Suprapubic skin (tissue), 4 donors: ENCODE data around the gene SSR4. TPM values are rescaled to one million over a fixed set of nuclear protein-coding genes. Genes with fewer than 3 reads are reported as not detected.
A peak's percentile ranks its signal among the peaks of the same experiment; 100 is the strongest.

Source experiments
- DNase-seq, 2 donors: peaks; one replicate each; pipeline ENCODE4 v3.0.0-alpha.2; 2019; ENCODE audit warnings: low spot score in 2 of 2
- H3K27ac ChIP-seq: fragments of 200-600 bp; sonication (generic); one replicate; pipeline ENCODE4 v1.5.1; 2019
- H3K27me3 ChIP-seq: fragments of 200-600 bp; sonication (generic); one replicate; pipeline ENCODE4 v1.5.1; 2019
- H3K36me3 ChIP-seq: fragments of 200-600 bp; sonication (generic); one replicate; pipeline ENCODE4 v1.5.1; 2019
- H3K4me1 ChIP-seq: fragments of 200-600 bp; sonication (generic); one replicate; pipeline ENCODE4 v1.5.1; 2019
- H3K4me3 ChIP-seq: fragments of 200-600 bp; sonication (generic); one replicate; pipeline ENCODE4 v1.5.1; 2019; ENCODE audit warnings: mild to moderate bottlenecking
- H3K9me3 ChIP-seq: fragments of 200-600 bp; sonication (generic); one replicate; pipeline ENCODE4 v1.5.1; 2019
- EP300 ChIP-seq: sonication (generic); formaldehyde crosslinking; IDR thresholded peaks from one replicate; pipeline ENCODE4 v1.6.1; 2017; ENCODE audit warnings: antibody characterized with exemption
- POLR2A ChIP-seq, 2 donors: fragments of 450-650 bp; IDR thresholded peaks; one replicate each; pipeline ENCODE4 v1.6.1; 2017; ENCODE audit warnings: antibody characterized with exemption in 2 of 2, mild to moderate bottlenecking in 2 of 2, moderate library complexity in 2 of 2
- POLR2AphosphoS5 ChIP-seq, 3 donors: sonication (generic); formaldehyde crosslinking; IDR thresholded peaks; one replicate each; pipeline ENCODE4 v1.6.1; 2017; ENCODE audit warnings: antibody characterized with exemption in 3 of 3
- WGBS: methylation state at CpG from one replicate; pipeline ENCODE4 v1.1.5; 2018; 5-methylcytosine and 5-hydroxymethylcytosine counted together
- total RNA-seq, 4 donors: library from RNA; depleted of rRNA; stranded (reverse); fragments of >200 nt; gene quantifications; one replicate each; pipeline ENCODE4 v1.1.0, GENCODE V29; 2016
- TF ChIP-seq, protein P1 (sequence below), 2 donors: fragments of 200-600 bp in 1 of 2; fragments of 450-650 bp in 1 of 2; sonication (generic) in 1 of 2; IDR thresholded peaks; one replicate each; pipeline ENCODE4 v1.5.1; 2016 to 2019; ENCODE audit warnings: antibody characterized with exemption in 2 of 2, mild to moderate bottlenecking in 1 of 2, moderate library complexity in 1 of 2

The SSR4 gene
- total RNA-seq, 4 donors from 2014 or later = 86.7 to 200 (median 150) TPM

DNA sequence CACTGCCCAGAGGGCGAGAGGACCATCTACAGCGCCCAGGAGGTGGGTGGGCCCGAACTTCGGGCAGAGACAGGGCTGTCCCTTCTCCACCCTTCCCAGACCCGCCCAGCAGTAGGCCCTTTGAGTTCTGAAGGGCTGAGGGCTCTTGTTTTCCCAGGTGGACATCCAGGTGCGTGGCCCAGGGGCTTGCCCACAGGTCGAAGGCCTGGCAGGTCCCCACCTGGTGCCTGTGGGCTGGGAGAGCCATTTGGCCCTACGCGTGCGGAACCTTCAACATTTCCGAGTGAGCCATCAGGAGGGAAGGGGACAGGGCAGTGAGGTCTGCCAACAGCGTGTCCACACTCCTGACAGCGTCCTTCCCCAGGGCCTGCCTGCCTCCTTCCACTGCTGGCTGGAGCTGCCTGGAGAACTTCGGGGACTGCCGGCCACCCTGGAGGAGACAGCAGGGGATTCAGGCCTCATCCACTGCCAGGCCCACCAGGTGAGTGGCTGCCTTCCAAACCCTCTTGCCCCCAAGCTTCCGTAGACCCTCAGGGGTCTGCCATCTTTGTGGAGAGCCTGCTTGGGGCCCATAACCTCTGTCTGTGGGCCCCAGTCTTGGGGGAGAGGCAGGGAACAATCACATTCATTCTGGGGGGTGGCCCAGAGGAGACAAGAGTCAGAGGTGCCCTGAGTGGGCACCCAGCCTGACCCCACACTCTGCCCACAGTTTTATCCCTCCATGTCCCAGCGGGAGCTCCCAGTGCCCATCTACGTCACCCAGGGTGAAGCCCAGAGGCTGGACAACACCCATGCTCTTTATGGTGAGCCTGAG lies 23.7 kb upstream of the SSR4 start:
- TF ChIP-seq, protein P1, sequence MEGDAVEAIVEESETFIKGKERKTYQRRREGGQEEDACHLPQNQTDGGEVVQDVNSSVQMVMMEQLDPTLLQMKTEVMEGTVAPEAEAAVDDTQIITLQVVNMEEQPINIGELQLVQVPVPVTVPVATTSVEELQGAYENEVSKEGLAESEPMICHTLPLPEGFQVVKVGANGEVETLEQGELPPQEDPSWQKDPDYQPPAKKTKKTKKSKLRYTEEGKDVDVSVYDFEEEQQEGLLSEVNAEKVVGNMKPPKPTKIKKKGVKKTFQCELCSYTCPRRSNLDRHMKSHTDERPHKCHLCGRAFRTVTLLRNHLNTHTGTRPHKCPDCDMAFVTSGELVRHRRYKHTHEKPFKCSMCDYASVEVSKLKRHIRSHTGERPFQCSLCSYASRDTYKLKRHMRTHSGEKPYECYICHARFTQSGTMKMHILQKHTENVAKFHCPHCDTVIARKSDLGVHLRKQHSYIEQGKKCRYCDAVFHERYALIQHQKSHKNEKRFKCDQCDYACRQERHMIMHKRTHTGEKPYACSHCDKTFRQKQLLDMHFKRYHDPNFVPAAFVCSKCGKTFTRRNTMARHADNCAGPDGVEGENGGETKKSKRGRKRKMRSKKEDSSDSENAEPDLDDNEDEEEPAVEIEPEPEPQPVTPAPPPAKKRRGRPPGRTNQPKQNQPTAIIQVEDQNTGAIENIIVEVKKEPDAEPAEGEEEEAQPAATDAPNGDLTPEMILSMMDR (IDR thresholded peaks at IDR 0.05) = no peak
- no peak for TF ChIP-seq EP300
- TF ChIP-seq POLR2A (IDR thresholded peaks at IDR 0.05) = no peak
- TF ChIP-seq POLR2AphosphoS5 (IDR thresholded peaks at IDR 0.05) = no peak
- Histone ChIP-seq H3K4me1 (peaks cover 9% of the 10 kb centered on the region), H3K9me3 (no peaks in the 10 kb centered on the region), H3K27ac (no peak overlapping the region), H3K27me3 (no peaks in the 10 kb centered on the region), H3K4me3 (no peak overlapping the region), H3K36me3 (no peaks in the 10 kb centered on the region)
- 86% methylated on average over 8 of the region's 18 CpGs for WGBS
- no peak for DNase-seq

DNA sequence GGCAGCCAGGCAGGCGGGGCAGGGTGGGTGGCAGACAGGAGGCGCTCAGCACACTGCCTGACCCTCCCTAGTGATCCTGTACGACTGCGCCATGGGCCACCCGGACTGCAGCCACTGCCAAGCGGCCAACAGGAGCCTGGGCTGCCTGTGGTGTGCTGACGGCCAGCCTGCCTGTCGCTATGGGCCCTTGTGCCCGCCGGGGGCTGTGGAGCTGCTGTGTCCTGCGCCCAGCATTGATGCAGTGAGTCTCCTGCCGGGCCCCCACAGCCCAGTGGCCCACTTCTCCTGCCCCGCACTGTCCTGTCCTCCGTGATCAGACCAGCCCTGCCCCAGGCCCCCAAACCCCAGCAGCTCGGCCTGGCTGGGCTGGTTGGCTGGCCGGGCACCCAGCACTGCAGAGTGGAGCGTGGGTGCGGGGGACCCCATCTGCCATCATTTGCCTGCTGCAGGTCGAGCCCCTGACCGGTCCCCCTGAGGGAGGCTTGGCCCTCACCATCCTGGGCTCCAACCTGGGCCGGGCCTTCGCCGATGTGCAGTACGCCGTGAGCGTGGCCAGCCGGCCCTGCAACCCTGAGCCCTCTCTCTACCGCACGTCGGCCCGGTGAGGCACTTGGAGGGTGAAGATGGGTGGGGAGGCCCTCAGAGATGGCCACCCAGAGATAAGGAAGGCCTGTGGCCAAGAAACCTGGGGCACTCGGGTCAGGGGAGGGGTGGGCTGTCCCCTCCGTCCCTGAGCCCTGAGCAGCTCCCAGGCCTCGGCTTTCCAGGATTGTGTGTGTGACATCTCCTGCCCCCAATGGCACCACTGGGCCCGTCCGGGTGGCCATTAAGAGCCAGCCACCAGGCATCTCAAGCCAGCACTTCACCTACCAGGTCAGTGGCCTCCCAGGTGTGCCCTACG lies 22.8 kb upstream of the SSR4 start:
- H3K4me1 ChIP-seq = peaks cover under 1% of the 10 kb centered on the region
- no peak overlapping the region for H3K4me3 ChIP-seq
- H3K27ac ChIP-seq = no peak overlapping the region
- TF ChIP-seq POLR2A (IDR thresholded peaks at IDR 0.05) (no peak), POLR2AphosphoS5 (IDR thresholded peaks at IDR 0.05) (no peak), EP300 (no peak)
- TF ChIP-seq, protein P1 (IDR thresholded peaks at IDR 0.05) = no peak
- peak in 1 of 2 donors; percentile 60 for DNase-seq
- H3K9me3 ChIP-seq = no peaks in the 10 kb centered on the region
- 82% methylated on average over 10 of the region's 37 CpGs for WGBS
- no peaks in the 10 kb centered on the region for H3K36me3 ChIP-seq
- H3K27me3 ChIP-seq = no peaks in the 10 kb centered on the region

- no peaks in the 10 kb centered on the region for H3K27me3 ChIP-seq
- H3K4me3 ChIP-seq = no peak overlapping the region
- H3K27ac ChIP-seq = no peak overlapping the region
- no peak for DNase-seq
- WGBS = 84% methylated on average over 4 of the region's 21 CpGs
- no peaks in the 10 kb centered on the region for H3K36me3 ChIP-seq
- no peaks in the 10 kb centered on the region for H3K4me1 ChIP-seq
- H3K9me3 ChIP-seq = no peaks in the 10 kb centered on the region
- TF ChIP-seq, protein P1 (IDR thresholded peaks at IDR 0.05) = no peak
- no peak for TF ChIP-seq POLR2AphosphoS5 (IDR thresholded peaks at IDR 0.05)
- no peak for TF ChIP-seq EP300
- no peak for TF ChIP-seq POLR2A (IDR thresholded peaks at IDR 0.05)
Observed at GRCh38 chrX:153772316-153773217, 21.9 kb upstream of the SSR4 start.

DNA sequence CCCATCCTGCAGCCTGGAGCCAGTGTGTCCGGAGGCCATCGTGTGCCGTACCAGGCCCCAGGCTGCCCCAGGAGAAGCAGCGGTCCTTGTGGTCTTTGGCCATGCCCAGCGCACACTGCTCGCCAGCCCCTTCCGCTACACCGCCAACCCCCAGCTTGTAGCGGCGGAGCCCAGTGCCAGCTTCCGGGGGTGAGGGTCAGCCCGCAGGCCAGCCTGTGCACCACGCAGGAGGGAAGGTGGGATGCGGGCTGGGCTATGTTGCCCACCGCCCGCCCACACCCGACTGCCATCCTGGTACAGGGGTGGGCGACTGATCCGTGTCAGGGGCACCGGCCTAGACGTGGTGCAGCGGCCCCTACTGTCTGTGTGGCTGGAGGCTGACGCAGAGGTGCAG lies 21.3 kb upstream of the SSR4 start:
- H3K9me3 ChIP-seq = no peaks in the 10 kb centered on the region
- no peaks in the 10 kb centered on the region for H3K36me3 ChIP-seq
- no peak overlapping the region for H3K27ac ChIP-seq
- H3K4me3 ChIP-seq = no peak overlapping the region
- no peaks in the 10 kb centered on the region for H3K27me3 ChIP-seq
- WGBS = no CpG with 5 or more reads among the region's 23 CpGs
- DNase-seq = no peak
- no peaks in the 10 kb centered on the region for H3K4me1 ChIP-seq
- TF ChIP-seq POLR2AphosphoS5 (IDR thresholded peaks at IDR 0.05) = no peak
- no peak for TF ChIP-seq POLR2A (IDR thresholded peaks at IDR 0.05)
- no peak for TF ChIP-seq EP300
- TF ChIP-seq, protein P1 (IDR thresholded peaks at IDR 0.05) = no peak
